ACHN (cell line): ENCODE measurements around the gene PTPRD.
"Not testable (repeated sequence)": the region's sequence is repeated elsewhere in the genome, so short reads cannot be mapped to it uniquely, and the experiment has no call there.

ENCODE experiments used
- DNase-seq: peaks from one replicate; pipeline ENCODE4 v3.0.0-alpha.2; 2015
- in situ Hi-C: cut with HindIII; loops from 2 replicates; pipeline ENCODE4 v1.10.0; 2017; ENCODE audit warnings: low sequenced_read_pairs, low pct_ligation_motif_present, low pct_unique_long_range_greater_than_20kb

The PTPRD gene

DNA sequence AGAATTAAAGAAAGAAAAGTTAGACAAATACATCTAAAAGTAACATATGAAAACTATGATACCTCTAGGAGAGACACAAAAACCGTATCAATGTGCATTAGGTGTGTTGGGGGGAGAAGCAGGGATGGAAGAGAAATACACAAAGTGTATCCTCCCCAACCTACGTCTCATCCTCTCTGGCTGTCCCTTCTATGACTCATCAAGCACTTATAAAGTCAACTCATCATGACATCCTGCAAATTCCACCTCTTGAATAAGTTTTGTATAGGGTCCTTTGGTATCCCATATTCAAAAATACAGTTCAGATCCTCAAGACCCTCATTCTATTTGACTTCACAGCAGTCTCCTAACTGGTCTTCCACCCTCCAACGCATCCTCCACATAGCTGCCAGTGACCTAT is 1895.7 kb downstream of the PTPRD start:
- DNase-seq = peak; percentile 67
- in situ Hi-C loops = no loop called here

DNA sequence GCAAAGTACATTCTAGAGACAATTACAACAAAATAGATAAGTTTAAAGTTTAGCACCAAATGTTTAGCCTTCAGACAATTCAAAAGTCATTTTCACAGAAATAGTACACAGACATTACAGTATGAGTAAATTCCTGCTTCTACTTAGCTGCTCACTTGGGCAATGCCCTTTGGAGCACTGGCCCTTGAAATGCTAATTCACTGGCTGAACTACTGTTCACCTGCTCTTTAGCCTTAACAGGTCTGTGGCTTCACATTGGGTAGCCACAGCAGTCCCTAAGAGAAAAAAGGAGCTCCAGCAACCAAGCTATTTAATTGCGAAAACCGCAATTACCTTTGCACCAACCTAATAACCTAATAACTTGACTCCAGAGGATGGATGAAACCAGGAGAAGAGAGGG is 1897.0 kb downstream of the PTPRD start:
- DNase-seq = no peak
- in situ Hi-C loops = no loop called here

DNA sequence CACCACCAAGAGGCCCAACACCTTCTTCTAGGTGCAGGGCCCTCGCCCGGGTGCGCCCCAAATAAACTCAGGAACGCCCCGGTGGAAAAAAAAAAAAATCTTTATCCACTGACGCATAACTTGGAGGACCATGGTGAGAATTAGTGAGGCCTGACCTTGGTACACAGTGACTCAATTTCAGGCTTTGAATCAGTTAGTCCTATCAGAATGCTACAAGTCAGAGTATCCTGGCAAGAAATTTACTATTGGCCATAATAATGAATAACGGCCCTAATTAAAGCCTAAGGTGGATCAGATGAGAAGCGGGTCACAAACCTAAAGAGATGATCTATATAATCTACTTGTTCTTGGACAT is 1899.0 kb downstream of the PTPRD start:
- in situ Hi-C loops = no loop called here
- DNase-seq = no peak

DNA sequence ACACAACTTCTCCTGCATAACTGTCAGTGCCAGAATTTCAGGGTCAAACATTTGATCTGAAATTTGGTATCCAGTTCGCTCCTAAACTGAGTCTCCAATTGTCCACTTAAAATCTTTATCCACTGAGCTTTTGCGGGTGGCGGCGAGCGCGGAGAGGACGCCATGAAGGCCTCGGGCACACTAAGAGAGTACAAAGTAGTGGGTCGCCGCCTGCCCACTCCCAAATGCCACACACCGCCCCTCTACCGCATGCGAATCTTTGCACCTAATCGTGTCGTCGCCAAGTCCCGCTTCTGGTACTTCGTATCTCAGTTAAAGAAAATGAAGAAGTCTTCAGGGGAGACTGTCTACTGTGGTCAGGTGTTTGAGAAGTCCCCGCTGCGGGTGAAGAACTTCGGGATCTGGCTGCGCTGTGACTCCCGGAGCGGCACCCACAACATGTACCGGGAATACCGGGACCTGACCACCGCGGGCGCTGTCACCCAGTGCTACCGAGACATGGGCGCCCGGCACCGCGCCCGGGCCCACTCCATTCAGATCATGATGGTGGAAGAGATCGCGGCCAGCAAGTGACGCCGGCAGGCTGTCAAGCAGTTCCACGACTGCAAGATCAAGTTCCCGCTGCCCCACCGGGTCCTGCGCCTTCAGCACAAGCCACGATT is 1899.5 kb downstream of the PTPRD start:
- no peak for DNase-seq
- in situ Hi-C loops = no loop called here

DNA sequence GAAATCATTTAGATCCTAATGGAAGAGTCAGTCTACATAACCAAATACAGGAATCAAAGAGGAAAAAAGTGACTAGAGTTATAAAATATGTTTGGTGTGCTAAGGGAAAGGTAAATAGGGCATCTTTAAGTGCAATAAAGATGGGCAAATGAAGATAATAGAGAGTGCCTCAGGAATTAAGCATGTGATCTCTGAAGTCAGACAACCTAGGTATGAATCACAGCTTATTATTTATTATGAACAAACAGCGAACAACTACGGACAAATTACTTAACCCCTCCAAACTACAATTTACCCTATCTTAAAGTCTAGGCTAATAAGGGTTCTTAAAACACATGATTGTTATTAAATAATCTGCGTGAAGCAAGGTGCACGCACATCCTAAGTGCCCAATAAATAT is 1903.1 kb downstream of the PTPRD start:
- in situ Hi-C loops = no loop called here
- no peak for DNase-seq

DNA sequence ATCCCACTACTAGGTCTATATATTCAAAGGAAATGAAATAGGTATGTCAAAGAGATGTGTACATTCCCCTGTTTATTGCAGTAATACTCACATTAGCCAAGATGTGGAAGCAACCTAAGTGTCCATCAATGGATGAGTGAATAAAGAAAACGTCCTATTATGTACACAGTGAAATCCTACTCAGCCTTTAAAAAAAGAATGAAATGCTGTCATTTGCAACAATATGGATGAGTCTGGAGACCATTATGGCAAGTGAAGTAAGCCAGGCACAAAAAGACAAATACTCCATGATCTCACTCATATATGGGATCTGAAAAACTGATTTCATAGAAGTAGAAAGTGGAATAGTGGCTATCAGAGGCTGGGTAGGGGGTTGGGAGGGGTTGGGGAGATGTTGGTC is 1904.1 kb downstream of the PTPRD start:
- DNase-seq = no peak
- in situ Hi-C loops = no loop called here

DNA sequence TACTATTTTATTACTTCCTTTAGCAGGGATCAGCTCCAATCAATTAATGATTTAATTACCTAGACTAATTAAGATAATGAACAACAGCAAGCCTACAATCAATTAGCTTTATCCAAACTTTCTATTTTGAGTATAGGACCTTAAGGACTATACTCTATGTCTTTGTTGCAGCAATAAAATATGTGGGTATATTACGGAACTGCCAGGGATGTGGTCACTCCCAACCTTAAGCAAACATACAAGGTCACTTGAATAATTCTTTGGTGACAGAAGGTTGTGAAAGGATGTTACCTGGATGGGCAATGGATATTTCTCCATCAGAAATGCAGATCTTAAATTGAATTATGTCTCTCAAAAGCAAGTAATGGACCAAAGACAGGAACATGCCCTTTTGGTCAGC is 1905.8 kb downstream of the PTPRD start:
- no peak for DNase-seq
- in situ Hi-C loops = no loop called here

DNA sequence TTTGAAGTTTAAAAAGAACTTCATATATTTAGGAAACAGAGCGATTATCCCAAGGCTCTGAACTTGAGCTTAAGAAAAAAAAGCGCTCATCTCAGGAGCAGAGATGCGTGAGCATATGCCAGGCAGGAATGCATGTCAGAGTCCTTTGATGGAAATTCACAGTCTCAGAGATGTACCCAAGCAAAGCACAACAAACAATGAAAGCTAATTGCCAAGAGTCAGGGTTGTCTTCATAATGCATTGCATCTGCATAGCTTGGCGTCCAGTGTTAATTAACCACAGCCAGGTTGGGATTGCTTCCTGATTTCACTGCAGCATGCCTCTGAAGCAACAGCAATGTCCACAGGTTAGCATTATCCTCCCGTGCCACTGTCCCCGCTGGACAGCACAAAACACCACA is 1906.3 kb downstream of the PTPRD start:
- no peak for DNase-seq
- in situ Hi-C loops = no loop called here

DNA sequence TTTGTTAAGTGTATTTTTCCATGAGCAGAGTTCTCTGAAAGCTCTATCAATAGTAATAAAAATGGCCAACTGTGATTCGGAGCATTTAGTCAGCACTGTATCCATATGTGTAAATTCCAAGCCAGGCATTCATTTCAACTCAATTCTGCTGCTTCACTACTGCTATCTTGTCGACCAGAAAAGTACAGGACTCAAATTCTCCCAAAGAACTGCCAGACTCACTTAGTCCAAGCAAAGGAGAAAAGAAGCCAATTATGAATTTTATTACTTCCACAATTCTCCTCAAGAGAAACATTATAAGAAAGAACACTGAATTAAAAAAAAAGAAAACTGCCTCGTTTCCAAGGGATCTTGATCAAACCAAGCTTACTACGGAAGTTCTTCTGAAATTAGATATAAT is 1906.9 kb downstream of the PTPRD start:
- in situ Hi-C loops = no loop called here
- DNase-seq = no peak

DNA sequence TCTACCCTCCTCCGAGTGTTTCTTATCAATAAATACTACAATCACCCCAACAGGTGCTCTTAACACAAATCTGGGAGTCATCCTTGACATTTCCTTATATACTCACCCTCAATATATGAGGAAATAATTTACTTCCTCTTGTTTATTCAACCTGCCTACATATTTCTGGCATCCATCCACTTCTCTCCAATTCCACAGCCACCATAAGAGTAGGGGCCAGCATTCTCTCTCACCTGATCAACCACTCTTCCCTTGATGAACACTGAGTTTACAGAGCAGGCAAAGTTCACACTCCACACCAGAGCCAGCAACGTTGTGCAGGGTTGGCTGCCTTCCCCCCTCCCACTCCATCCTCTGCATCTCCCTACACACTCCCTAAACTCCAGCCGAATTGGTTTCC is 1908.9 kb downstream of the PTPRD start:
- no peak for DNase-seq
- in situ Hi-C loops = no loop called here

DNA sequence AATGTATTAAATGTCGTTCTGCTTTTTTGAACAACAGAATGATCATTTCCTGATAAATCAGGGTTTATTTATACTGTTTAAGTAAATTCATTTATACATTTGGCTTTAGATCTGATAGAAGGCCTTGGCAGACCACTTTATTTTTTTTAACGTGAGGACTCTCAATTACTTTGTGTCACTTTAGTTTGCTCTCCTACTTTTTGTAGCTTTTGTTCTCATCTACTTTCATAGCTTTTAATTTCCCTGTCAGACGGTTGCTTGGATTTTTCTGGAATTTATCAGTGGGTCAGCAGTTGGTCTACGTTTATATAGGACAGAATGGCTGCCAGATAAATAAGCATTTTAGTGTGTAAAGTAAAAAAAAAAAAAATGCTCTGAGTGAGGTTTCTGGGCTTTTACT is 1910.9 kb downstream of the PTPRD start:
- in situ Hi-C loops = no loop called here

DNA sequence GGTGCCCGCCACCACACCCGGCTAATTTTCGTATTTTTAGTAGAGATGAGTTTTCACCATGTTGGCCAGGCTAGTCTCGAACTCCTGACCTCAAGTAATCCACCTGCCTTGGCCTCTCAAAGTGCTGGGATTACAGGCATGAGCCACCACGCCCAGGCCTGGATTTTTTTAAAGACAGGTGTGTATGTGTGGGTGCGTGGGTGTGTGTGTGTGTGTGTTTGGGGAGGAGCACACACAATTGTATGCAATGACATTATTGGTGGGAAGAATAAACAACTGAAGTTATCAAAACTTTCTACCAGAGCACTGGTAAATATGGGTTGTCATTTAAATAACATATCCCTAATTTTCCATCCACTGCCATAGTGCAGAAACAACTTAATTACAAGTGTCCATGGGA is 1915.2 kb downstream of the PTPRD start:
- DNase-seq, in situ Hi-C loops: not testable (repeated sequence)

More for the DNA sequence above, 1910.9 kb downstream of the PTPRD start:
- no peak for DNase-seq

DNA sequence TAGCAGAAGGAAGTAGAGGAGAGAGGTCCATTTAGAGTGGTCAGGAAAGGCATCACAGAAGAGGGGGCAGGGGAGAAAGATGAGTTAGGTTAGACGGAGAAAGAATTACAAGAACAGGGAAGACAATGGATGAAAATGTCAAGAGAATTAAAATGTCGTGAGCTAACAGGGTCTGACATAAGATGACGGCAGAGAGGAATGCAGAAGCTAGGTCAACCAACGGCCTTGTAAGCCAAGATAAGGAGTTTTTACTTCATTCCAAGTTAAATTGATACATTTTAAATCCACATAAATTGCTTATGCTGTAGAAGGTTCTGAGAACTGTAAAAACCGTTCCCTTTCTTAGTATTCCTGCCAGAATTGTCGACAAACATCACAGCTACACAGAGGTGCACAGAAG is 1916.3 kb downstream of the PTPRD start:
- in situ Hi-C loops = no loop called here

DNA sequence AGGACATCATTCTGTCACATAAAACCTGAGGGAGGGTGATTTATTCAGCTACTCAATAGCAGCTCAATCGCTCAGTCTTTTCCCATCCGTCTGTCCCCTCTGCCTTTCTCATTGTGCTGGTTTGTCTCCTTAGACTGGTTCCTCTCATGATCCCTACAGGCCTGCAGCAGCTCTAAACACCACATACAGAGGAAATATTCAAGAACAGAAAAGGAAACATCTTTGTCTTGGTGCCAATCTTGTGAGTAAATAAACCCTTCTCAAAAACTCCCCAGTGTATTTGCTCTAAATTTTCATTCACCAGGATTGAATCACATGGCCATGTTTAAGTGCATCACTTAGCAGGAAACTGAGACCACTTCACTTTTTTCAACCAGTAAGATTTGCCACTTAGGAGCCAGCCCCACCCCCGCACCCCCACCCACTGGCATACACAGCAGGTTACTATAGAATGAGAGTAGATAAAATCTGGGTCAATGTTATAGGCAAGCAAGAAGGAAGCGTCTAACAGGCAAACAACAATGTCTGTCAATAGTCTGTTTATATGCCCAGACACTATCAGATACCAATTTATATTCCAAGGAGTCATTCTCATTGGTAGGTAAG is 1917.7 kb downstream of the PTPRD start:
- in situ Hi-C loops = no loop called here

More for the DNA sequence above, 1916.3 kb downstream of the PTPRD start:
- DNase-seq = no peak

DNA sequence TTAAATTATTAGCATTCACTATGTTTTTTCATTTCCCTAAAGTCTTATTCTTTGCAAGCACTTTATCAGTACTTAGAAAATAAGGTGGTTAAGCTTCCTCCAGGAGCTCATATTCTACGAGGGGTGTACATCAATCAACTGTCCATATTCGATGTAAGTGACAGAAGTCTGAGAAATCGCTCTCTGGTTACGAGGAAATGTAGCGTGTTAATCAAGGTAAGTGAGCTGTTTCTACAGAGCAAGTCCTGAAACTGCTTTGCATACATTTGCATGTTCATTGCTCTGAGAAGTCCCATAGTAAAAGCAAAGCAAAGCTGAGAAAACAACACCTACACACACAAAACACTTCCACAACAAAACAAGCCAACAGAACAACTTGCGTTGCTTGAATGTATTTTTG is 1919.3 kb downstream of the PTPRD start:
- DNase-seq = no peak
- in situ Hi-C loops = no loop called here

More for the DNA sequence above, 1917.7 kb downstream of the PTPRD start:
- DNase-seq = no peak

DNA sequence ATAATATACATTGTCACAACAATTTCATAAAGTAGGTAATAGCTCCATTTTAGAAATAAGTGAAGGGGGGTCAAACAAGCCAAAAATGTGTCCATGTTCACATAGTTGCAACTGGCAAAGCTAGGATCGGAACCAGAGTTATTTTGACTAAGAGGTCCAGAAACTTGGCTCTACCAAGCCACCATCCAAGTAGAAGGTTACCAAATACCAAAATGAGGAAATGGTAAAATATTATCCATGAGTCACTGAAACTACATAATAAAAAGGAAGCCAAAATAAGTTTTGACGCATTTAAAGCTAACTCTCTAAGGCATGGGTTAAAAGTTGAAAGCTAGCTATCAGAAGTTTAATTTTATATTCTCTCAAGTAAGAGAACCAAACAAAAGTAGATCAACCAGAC is 1926.3 kb downstream of the PTPRD start:
- DNase-seq = no peak
- in situ Hi-C loops = no loop called here

DNA sequence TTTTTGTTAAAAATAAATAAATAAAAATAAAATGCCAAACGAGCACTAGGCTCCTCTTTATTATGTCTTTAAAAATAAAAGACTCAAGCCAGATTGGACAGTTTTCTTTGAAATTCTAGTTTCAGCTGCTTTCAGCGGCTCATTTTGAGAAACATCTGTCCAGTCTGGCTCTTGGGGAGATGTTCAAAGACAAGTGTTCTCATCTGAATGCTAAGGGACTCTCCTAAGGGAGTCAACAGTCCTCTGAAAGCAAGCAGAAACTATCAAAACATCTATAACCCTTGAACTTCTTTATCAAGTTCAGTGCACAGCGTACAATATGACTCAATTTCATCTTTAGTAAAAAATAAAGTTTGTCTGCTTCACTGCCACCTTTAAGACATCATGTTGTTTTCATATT is 1927.0 kb downstream of the PTPRD start:
- in situ Hi-C loops = no loop called here
- no peak for DNase-seq

DNA sequence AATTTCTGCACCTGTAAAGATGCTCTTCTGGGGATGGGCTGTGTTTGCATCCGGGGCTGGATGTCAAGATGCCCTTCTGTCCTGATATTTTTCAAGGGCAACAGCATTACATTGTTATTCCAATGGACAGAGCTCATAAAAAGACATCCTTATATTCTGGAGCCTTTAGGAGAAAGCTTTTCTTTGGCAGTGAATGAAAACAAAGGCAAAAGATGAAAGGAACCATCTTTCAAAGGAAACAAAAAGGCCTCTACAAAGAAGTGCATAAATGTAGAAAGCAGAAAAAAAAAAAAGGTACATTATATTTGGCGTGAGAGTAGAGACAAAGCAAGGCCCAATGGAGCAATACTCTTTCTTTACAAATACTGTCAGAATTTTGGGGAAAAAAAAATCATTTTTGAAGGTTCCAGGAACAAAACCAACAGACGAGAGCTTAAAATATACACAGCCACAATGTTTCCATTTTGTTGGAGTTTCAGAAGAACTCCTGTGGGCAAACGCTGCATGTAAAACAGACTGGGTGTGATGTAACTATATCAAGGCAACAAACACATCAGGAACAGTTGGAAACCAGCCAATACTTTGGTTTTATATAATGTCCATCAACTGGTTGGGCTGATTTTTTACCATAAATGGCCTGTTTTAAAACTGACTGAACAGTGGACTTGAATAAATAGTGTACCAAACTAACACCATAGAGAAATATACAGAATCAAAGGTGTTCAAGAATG is 1927.7 kb downstream of the PTPRD start:
- in situ Hi-C loops = no loop called here
- DNase-seq = no peak

DNA sequence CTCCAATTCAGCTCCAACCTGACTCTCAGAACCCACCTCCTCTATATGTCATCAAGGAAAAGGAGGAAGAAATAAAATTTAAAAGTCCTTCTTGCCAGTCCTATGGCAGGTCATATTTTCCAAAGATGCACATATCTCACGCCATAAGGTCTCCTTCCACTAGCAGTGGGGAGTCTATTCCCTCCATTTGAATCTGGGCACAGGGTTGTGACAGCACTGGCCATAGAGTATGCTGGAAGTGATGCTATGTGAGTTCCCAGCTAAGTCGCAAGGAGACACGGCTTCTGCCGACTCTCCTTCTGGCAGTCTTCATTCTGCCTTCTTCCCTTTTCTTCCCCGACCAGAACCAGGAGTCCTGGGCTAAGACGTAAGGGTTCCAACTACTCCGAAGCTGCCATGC is 1929.3 kb downstream of the PTPRD start:
- DNase-seq = no peak
- in situ Hi-C loops = no loop called here

DNA sequence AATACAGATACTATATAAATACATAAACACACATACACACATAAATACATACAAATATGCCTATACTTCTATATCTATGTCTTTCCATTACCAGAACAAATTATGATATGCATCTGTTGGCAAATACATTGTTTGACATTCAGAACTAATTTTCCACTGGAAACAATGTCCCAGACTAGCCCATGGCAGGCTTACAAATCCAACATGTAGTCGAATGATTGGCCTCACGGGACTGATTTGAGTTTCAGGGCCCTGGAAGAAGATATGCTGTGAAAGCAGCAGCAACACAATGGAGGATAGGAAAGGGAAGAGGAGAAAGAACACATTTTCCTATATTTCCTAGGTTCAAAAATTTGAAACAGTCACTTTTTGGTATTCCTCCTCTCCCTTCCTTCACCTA is 1932.1 kb downstream of the PTPRD start:
- DNase-seq = no peak
- in situ Hi-C loops = no loop called here
